Umbilical cord (tissue), 2 donors: ENCODE measurements around the gene SP2. TPM values are rescaled to one million over a fixed set of nuclear protein-coding genes. Genes with fewer than 3 reads are reported as not detected.

Experiments used
- DNase-seq: peaks from one replicate; pipeline ENCODE4 v3.0.0-alpha.2; 2015; ENCODE audit warnings: low spot score
- total RNA-seq: library from RNA; depleted of rRNA; stranded (reverse); fragments of >200 nt; gene quantifications from one replicate; pipeline ENCODE4 v1.2.3, GENCODE V29; 2014; ENCODE audit warnings: low replicate concordance; ENCODE audit not compliant: insufficient read depth

Gene SP2
- total RNA-seq, 1 donor from 2014 or later: not detected

DNA sequence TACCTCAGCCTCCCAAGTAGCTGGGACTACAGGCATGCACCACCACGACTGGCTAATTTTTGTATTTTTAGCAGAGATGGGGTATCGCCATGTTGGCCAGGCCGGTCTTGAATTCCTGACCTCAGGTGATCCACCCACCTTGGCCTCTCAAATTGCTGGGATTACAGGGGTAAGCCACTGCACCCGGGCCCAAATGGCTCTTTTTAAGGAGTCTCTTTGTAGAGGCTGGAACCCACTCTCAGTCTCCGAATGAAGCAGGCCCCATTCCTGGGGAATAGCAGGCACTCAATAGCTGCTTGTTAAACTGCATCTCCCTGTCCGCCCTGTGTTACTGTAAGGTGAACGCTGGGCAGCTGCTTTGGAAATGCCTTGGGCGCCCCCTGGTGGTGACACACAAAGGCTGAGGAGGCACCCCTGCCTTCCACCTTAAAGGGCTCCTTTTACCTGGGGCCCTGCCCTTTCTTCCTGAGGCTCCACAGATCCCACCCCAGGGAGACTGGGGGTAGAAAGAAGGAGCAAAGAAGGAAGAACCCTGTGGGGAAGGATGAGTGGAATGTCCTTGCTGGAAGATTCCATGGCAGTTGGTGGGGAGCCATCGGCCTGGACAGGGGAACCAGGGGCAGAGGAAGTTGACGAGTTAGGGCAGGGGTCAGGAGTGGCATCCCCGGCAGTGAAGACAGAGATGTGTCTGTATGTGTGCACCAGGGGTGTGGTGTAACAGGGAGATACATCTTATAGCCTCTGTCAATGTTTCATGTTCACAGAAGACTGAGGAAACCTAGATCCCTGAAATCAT is 6.1 kb upstream of the SP2 start:
- peak; percentile 85 for DNase-seq

GRCh38 chr17:47891545-47892088 is 4.4 kb upstream of the SP2 start:
- DNase-seq: no peak

DNA sequence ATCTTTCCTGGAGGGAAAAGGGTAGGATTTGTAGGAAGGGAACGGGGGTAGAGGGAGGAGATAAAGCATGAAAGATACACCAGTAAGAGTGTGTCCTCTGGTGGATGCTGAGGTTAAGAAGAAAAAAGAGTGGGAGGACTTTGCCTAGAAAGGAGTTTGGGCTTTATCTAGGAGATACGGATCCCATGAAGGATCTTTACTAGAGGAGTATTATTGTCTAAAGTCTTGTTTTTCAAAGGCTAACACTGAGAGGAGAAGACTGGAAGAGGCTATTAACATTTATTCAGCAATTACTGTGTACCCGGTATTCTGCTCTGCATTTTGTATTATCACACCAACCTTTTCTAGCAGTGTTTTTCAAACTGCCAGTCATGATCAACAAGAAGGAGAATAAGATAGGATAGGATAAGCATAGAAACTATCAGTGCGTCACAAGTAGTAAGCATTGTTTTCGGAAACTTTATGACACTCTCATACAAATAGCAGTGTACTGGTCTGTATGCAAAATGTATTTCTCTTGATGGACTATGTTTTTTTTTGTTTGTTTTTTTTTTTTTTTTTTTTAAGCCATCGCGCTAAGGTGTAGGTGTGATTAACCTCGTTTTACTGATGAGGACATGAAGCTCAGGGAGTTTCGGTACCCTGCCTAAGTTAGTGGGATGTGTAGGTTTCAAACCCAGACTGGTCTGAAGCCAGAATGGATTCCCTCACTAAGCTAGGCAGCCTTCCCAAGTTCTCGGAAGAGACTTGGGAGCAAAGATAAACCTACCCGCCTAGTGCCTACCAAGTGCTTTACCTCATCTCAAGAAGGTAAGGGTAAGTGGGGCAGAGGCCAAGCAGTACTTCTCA is 1.3 kb upstream of the SP2 start:
- DNase-seq: no peak

GRCh38 chr17:47895347-47895855 is 635 bp upstream of the SP2 start:
- DNase-seq: peak; percentile 65

GRCh38 chr17:47896672-47897490 is 845 bp downstream of the SP2 start:
- no peak for DNase-seq

DNA sequence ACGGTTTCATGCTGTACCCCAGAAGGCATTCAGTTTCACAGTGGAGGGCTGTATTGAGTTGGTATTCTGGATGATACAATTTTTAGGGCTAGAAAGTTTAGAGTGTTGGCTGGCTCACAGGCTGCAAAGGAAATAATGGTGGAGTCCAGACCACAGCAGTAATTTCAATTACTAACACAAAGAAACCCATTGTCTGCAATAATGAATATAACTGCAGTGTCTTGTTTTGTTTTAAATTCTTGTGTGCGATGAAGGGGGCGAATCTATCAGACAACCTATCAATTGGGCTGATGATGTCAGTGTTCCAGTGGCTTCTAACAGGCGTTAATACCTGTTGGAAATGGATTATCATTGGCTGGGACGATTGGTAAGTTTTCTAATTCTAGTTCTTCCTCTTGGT is 1.5 kb downstream of the SP2 start:
- DNase-seq: no peak

DNA sequence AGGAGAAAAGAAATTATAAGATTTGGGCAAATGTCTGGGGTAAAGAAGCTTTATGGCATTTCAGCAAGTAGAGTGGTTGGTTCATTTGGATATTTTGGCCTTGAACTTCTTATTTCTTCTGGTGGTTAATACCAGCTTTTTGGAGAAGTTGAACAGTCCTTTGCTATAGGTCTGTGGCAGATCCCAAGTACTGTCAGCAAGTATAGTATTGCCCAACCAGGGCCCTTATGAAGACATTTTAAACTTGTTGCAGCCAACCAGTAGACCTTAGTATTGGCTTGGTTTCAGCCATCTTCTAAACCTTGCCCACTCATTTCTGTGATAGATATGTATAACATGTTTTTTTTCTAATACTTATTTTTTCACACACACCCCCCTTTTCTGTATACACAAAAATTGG is 2.2 kb downstream of the SP2 start:
- no peak for DNase-seq

DNA sequence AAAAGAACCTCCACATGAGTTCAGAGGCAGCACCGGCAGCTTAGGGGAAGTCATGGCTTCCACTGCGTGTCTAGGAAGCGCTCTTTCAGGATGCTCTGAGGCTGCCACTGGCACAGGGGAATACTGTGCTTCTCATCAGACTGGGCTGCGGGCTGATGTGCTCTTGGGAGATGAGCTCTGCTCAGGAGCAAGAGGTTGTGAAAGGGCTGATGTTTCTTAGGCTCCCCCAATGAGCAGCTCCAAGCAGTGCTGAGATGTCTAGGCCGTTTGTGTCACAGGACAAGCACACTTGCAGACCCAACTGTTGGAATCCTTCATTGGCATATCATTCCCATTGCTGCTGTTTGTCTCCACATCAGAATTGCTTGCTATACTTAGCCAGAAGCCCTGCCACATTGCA is 3.6 kb downstream of the SP2 start:
- DNase-seq: no peak

DNA sequence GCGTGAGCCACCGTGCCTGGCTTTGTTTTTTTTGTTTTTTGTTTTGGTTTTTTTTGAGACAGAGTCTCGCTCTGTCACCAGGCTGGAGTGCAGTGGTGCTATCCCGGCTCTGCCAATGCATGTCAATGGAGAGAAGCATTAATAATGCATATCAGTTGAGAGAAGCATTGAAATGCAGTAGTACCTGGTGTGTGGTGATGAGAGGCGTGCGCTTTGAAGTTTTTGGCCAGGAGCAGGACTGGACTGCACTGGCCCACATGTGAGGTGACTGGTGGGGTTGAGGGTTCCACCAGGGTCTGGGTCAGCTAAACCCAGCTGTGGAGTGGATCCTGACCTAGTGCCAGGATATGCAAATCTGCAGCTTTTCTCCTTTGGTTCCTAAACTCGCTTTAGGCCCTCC is 5.4 kb downstream of the SP2 start:
- DNase-seq: no peak

- no peak for DNase-seq
Observed at GRCh38 chr17:47902039-47902744, 6.2 kb downstream of the SP2 start.

- peak; percentile 94 for DNase-seq
Observed at GRCh38 chr17:47905221-47905733, 9.2 kb downstream of the SP2 start.

- DNase-seq: no peak
Observed at GRCh38 chr17:47906443-47906842, 10.4 kb downstream of the SP2 start.

DNA sequence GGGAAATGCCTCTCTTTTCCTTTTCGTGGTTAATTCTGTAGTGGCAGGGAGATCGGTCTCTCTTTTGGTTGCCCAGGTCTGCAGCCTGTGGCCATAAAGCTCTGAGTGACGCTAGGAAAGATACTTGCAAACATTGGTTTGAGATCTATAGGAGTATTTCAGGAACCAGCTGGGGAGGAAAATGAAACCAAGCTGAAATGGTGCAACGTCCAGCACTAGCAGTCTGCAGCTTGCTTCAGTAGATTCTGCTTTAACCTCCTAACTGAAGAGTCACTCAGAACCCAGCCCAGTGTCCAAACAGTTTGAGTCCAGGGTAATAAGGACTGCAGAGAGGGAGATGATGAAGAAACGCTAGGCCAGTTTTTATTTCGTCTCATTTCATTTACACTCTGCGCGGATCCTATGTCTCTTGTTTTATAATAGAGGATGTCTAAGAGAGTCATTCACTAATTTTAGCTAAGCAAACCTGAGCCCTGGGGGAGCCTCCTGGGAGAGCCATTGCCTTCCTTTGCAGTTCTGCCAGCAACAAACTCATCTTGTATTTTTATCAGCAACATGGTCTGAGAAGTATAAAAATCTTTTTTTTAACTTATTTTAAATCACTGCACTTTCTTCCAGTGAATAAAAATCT is 12.0 kb downstream of the SP2 start:
- DNase-seq: no peak

GRCh38 chr17:47913050-47913449 is 17.0 kb downstream of the SP2 start:
- DNase-seq: no peak

DNA sequence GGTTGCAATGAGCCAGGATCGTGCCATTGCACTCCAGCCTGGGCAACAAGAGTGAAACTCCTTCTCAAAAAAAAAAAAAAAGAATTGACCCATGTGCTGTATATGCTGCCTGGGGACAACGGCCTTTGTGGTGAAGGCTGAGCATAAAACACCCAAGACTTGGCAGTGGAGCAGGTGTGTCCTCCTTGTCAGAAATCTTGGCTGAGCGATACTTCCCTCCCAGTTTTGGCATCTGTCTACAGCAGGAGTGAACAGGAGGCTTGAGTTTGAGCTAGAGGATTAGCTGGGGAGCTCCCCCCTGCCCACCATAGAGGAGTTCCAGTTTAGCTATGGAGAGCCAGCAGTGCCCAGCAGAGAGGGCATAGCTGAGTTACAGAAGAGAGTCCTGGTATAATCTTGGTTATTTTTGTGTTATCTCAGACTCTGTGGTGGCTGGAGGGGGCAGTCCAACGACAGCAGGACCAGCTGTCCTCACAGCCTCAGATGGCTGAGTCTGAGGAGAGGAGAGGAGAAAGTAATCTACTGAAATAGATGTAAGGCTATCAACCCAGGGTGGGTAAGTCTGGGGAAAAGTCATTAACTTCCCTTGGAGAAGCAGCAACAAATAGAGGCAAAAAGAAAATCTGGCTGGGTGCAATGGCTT is 18.4 kb downstream of the SP2 start:
- DNase-seq: no peak

DNA sequence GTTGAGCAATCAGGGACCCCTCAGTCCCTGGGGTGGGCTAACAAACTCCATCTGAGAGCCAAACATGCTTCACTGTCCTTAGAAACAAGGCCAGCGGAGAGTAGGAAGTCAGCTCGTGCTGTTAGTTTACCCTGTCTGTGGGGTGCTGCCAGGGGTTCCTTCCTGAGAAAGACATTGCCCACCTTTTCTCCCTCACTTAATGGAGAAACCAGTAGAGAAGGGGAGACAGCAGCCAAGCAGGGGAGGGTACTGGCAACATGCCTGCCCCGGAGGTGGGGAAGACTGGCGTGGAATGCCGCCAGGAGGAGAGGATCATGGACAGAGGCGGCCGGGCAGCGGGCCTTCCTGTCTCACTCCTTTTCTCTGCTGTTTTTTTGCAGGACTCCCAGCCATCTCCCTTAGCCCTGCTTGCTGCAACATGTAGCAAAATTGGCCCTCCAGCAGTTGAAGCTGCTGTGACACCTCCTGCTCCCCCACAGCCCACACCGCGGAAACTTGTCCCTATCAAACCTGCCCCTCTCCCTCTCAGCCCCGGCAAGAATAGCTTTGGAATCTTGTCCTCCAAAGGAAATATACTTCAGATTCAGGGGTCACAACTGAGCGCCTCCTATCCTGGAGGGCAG is 19.9 kb downstream of the SP2 start:
- peak; percentile 51 for DNase-seq

DNA sequence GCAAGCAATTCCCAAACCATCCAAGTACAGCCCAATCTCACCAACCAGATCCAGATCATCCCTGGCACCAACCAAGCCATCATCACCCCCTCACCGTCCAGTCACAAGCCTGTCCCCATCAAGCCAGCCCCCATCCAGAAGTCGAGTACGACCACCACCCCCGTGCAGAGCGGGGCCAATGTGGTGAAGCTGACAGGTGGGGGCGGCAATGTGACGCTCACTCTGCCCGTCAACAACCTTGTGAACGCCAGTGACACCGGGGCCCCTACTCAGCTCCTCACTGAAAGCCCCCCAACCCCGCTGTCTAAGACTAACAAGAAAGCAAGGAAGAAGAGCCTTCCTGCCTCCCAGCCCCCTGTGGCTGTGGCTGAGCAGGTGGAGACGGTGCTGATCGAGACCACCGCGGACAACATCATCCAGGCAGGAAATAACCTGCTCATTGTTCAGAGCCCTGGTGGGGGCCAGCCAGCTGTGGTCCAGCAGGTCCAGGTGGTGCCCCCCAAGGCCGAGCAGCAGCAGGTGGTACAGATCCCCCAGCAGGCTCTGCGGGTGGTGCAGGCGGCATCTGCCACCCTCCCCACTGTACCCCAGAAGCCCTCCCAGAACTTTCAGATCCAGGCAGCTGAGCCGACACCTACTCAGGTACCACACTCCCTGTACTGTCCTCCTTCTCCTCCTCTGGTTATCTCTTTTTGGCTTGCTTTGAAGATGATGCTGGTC is 20.6 kb downstream of the SP2 start:
- DNase-seq: no peak

DNA sequence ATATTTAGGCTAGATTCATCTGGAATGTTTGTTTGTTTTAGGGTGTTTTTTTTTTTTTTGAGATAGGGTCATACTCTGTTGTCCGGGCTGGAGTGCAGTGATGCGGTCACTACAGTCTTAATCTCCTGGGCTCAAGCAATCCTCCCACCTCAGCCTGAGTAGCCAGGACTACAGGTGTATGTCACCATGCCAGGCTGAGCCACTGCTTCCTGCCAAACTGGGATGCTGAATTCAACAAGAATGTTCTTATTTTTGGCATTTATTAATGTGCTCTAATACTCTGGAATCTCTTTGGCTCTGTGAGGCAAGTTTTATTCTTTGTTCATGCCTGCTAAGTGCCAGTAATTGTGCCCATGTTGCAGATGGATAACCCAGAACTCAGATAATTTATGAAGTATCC is 21.5 kb downstream of the SP2 start:
- no peak for DNase-seq

DNA sequence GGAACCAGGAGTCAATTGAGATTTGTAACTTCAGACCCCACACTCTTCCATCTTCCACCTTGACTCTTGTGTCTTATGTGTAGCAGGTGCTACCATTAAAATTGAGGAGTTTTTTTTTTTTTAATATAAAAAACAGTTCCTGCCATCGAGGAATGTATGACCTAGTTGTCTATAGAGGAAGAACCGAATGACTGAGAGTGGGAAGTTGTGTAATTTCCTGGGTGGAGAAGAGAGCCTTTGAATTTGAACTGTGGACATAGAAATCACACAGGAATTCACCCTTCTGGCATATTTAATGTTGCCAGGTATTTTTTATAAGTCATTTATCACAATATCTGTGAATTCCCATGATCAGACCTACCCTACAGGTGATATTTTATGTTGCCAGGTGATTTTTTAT is 22.0 kb downstream of the SP2 start:
- DNase-seq: no peak
